Measurements from ENCODE around the gene CLASP2.
"Not testable (repeated sequence)": the region's sequence is repeated elsewhere in the genome, so short reads cannot be mapped to it uniquely, and the experiment has no call there.

CLASP2 gene

DNA sequence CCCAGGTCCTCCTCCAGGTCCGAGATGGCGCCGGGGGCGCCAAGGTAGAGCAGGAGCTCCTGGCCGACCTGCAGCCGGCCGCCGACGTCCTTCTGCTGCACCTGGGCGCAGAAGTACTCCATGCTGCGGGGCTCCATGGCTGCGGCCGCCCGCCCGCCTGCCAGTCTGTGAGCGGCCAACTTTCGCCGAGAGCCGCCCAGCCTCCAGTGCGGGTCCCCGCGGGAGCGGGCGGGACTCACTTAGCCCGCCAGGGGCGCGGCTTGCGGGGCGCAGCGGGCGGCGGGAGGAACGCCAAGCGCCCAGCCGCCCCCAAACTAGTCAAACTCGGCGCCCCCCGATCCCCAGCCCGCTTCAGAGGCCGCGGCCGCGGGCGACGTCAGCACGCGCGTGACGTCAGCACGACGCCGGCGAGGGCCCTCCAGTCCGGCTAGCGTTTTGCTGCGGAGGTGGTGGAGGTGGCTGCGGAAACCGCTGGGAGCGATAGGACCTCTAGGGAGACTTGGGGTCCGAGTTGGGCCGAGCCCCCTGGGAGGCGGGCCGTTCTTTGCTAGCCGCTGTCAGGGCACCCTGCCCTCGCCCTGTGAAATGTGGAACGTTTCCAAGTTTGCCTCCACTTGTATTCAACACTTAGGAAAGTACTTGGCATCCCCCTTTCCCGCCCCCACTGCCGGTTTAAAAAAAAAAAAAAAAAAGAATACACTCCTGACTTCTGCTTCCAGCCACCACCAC is at the start of gene CLASP2:
Gene CLASP2, minus strand, starts transcription at position 389 of the 729 bp plus-strand sequence. Its CDS starts 252 bp downstream, at position 137.
- DNase-seq (ENCODE audit: low read depth): peak; percentile 68

DNA sequence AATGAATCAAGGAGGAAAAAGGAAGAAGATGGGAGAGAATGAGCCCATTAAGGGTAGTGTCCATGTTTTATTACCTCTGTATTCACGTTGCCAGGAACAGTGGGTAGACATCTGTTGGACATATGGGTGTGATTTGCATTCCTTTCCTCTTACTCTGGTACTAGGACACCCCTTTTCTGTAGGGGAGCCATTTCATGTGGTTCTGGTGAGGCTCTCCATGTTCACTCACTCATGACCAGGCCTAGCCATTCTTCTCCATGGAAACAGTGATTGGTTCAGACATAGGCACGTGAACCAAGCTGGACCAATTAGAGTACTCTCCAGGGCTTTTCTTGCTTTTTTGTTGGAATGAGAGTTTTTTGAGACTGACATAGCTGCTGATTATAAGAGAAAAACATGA is 40.8 kb upstream of the CLASP2 start:
- no peak for DNase-seq (ENCODE audit: low read depth)

DNA sequence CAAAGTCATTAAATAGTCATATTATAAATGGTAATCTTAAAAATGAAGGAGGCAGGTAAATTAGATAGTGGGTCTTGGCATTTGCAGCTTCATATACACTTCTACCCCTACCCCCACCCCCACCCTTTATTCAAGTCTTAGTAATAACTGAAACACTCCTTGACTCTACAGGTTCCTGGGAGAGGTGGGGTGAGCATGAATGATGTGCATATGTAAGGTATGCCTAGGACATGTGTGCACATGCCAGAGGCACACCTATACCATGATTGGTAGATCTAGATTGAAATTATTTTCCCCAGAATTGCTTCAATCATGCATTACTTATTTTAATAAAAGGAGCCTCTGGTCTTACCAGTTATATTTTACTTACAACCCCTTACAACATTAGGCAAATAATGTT is 40.2 kb upstream of the CLASP2 start:
- no peak for DNase-seq (ENCODE audit: low read depth)

DNA sequence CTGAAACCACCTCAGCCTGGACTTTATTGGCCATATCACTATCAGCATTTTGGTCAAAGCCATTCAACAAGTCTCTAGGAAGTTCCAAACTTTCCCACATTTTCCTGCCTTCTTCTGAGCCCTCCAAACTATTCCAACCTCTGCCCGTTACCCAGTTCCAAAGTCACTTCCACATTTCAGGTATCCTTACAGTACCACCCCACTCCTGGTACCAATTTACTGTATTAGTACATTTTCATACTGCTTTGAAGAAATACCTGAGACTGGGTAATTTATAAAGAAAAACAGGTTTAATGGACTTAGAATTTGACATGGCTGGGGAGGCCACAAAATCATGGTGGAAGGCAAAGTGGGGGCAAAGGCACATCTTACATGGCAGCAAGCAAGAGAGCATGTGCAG is 36.3 kb upstream of the CLASP2 start:
- DNase-seq (ENCODE audit: low read depth): not testable (repeated sequence)

DNA sequence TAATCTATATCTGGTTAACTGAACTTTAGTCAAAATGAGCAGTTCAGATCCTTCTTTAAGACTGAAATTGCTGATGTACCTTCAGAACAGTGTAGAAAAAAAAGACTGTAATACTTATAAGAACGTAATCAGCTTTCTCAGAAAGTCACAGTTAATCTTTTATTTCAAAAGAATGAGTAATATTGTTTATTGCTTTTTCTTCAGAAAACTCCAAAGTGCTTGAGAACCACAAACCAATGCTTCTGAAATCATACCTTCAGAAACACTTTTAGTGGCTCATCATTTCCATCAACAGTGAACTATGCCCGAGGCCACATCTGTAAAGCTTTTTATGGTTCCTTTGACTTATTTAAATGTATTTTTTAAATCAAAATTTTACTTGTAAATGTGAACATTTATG is 33.3 kb upstream of the CLASP2 start:
- no peak for DNase-seq (ENCODE audit: low read depth)

DNA sequence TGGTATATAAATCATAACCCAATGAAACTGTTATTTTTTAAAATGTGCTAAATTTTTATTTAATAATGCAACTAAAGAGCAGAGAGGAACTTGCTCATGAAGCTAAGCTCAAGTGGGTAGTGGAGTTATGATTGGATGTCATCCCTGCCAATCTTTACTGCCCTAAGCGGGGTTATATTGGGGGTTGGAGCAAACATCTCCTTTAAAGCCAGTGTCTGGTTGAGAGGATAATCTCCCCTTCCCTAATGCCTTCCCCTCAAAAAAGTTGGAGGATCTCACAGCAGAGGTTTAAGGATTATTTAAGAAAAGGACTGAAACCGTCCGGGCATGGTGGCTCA is 32.1 kb upstream of the CLASP2 start:
- DNase-seq (ENCODE audit: low read depth): no peak

DNA sequence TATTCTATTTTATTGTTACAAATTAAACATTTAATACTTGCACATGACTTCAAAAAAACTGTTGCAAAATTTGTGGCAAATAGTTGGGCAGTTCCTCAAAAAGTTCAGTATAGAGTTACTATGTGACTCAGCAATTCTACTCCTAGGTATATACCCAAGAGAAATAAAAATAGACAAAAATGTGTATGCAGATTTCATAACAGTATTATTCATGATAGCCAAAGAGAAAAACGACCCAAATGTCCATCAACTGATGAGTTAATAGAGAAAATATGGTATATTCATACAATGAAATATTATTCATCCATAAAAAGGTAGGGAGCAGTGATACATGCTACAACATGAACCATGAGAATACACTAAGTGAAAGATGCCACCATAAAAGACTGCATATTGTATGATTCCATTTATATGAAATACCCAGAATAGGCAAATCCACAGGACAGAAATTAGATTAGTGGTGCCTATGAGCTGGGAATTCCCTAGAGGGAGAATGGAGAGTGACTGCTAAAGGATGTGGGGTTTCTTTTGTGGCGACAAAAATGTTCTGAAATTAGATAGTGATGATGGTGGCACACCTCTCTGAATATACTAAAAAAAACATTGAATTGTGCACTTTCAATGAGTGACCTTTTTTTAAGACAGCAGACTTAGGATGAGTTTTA is 31.6 kb upstream of the CLASP2 start:
- DNase-seq (ENCODE audit: low read depth): no peak

DNA sequence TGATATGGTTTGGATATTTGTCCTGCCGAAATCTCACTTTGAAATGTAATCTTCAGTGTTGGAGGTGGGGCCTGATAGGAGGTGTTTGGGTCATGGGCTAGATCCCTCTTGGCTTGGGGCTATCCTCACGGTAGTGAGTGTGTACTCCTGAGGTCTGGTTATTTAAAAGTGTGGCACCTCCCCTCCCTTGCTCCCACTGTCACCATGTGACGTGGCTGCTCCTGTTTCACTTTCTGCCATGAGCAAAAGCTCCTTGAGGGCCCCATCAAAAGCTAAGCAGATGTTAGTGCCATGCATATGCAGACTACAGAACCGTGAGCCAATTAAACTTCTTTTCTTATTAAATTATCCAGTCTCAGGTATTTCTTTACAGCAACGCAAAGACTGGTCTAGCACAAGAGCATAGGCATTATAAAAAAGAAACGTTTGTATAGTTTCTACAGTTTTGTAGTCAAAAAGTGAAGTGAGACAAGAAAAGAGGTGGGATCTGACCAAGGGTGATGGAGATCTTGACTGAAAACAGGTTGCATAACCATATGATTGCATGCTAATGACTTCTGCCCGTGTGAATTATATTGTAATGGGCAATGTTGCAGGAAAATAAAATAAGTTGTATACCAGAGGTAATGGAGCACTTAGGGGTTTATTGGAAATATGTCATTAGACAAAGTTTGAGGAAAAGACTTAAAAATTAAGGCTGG is 28.5 kb upstream of the CLASP2 start:
- DNase-seq (ENCODE audit: low read depth): no peak

DNA sequence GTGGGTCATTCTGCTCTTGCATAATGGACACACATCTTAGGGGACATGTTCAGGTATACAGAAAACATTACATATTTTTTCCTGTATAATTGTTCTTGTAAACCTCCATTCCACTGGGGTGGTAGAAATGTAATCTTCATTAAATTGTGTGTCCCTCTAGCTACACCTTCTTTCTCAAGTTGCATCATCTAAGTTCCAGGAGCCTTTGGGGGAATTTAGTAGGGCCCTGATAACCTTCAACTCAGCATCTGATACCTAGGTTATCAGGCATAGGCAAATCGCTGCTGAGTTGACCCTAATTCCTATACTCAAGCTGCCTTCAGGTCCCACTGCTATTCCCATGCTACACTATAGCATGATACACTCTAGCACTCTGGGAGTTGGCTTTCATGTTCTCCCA is 19.1 kb upstream of the CLASP2 start:
- no peak for DNase-seq (ENCODE audit: low read depth)

DNA sequence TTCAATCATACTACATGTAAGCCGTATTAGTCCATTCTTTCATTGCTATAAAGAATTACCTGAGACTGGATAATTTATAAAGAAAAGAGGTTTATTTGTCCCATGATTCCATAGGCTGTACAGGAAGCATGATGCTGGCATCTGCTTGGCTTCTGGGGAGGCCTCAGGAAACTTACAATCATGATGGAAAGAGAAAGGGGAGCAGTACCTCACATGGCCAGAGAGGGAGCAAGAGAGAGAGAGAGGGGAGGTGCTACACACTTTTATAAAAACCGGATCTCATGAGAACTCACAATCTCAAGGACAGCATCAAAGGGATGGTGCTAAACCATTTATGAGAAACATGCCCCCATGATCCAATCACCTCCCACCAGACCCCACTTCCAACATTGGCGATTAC is 14.3 kb upstream of the CLASP2 start:
- no peak for DNase-seq (ENCODE audit: low read depth)

DNA sequence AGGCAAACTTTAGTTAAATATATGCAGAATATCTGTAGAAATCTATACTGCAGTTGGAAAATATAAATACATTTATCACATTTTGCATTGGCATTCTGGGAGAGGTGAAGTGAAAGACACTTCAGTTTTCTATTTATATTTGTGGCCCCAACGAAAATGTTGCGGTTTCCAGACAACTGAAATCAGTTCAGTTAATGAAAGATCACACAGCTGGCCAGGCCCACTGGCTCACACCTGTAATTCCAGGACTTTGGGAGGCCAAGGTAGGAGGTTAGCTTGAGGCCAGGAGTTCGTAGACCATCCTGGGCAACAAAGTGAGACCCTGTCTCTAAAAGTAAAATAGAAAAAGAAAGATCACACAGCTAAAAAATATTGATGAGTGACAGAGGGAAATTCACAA is 11.9 kb upstream of the CLASP2 start:
- DNase-seq (ENCODE audit: low read depth): no peak

DNA sequence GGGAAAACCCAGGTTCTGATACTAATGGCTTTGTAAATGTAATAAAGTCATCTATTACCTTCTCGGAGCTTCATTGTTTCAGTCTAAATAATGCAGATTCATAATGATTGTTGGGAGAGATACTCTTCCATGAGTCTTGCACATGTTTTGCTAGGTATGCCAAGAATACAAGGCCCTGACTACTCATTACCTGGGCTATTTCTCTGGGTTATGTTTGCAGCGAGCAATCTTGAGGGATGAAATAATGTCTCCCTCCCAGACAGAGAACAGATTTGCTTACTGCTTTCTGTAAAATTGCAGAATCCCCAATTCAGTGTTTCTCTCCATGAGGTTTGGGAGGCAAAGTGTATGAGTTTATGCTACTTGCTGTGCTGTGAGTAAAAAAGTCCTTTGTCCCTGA is 6.2 kb upstream of the CLASP2 start:
- no peak for DNase-seq (ENCODE audit: low read depth)

DNA sequence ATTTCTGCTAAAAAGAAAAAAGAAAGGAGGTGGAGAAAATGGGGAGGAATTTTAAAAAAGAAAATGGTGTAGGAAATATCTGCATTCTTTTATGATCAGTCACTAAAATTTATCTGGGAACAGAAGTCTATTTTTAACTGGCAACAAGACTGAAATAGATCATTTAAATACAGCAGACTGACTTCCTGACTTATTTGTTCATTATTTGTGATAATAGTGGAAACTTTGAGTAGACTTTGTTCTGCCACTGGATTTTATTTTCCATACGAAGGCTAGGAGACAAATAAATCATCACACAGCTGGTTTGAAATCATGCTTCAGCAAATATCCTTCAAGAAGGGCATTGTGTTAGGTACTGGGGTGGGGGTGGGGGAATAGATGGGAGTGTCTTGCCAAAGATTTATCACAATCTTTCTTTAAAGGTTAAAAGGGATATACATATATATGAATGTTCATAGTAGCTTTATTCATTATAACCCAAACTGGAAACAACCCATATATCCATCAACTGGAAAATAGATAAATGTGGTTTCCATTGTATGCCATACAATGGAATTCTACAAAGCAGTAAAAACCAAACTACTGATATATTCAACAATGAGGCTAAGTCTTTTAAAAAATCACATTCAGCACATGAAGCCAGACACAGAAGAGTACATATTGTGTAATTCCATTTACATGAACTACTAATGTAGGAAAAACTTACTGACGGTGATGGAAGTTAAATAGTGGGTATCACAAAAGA is 4.7 kb upstream of the CLASP2 start:
- no peak for DNase-seq (ENCODE audit: low read depth)

DNA sequence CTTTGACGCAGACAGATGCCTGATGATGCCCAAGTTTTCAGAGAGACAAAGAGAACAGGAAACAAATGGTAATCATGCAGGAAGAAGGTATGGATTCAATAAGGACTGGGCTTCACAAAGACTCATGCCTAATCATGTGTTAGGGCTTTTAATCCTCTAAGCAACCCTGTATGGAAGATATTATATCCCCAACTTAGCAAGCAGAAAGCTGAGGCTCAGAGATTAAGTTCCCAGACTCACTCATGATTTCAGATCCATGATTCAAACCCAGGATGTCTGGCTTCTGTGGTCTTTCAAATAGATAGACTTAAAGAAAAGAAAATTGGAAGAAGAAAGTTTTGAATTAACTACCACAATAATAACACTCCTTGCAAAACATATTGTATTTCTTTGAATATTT is 4.1 kb upstream of the CLASP2 start:
- DNase-seq (ENCODE audit: low read depth): no peak

DNA sequence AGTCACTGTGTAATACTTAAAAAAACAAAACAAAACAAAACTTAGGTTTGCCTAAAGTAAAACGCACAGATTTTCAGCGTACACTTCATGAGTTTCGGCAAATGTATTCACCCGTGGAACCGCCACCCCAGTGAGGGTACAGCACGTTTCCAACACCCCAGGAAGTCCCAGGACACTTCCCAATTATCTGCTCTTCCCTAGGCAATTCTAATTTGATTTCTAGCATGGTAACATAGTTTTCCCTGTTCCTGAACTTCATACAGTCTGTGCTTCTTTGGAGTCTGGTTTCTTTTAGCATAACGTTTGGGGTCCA is 497 bp upstream of the CLASP2 start:
- no peak for DNase-seq (ENCODE audit: low read depth)

DNA sequence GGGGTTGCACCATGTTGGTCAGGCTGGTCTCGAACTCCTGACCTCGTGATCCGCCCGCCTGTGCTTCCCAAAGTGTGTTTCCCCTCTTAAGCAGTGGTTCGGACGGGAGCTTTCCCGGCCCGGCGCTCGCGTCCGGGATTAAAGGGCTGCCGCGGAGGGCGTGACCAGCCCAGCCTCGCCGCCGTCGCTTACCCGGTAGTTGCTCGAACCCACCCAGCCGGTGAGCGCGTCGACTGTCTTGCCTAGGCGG is 513 bp downstream of the CLASP2 start:
- peak; percentile 31 for DNase-seq (ENCODE audit: low read depth)

DNA sequence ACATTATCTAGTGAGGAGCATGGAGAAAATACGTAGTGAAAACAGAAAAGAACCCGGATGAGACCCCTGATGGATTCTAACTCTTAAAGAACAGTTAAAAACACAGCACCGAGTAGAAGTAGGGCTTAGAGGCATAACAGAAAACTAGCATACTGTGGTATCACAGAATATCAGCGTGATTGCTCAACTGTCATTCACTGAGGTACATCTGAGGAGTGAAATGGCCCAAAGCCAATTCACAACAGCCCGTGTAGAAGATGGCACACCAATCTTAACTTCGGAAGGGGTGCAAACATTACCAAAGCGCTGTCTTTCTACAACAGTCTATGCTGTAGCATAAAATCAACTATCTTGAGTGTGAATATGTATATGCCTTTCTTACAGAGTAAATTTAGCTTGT is 1.8 kb downstream of the CLASP2 start:
- DNase-seq (ENCODE audit: low read depth): no peak

DNA sequence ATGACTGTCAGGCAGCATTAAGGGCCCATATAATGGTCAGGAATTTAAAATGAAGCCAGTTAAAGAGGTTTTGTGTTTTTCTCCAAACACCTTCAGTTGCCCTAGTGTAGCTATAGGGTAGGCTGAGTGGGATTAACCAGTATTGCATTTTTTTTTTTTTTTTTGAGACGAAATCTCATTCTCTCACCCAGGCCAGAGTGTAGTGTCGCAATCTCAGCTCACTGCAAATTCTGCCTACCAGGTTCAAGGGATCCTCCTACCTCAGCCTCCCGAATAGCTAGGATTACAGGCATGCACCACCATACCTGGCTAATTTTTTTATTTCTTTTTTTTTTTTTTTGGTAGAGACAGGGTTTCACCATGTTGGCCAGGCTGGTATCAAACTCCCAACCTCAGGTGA is 7.0 kb downstream of the CLASP2 start:
- no peak for DNase-seq (ENCODE audit: low read depth)

DNA sequence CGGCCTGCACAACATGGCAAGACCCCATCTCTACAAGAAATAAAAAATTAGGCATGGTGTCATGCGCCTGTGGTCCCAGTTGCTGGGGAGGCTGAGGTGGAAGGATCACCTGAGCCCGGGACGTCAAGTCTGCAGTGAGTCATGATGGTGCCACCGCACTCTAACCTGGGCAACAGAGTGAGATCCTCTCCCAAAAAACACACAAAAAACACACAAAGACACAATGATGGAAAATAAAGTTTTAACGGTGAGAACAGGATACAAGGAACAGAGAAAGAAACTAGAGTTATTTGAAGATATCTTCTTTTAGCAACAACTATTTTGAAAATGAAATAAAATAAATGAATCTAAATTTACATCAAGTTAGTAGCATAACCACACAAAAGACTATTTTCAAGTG is 12.0 kb downstream of the CLASP2 start:
- DNase-seq (ENCODE audit: low read depth): no peak

DNA sequence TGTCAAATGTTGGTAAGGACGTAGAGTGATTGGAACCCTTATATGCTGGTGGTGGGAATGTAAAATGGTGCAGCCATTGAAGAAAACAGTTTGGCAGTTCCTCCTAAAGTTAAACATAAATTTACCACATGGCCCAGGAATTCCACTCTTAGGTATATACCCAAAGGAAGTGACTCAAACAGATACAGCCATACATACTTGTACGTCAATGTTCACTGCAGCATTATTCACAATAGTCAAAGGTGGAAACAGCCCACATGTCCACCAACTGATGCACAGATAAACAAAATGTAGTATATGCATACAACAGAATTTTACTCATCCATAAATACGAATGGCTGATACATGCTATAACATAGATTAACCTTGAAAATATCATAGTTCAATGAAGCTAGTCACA is 13.2 kb downstream of the CLASP2 start:
- no peak for DNase-seq (ENCODE audit: low read depth)

DNA sequence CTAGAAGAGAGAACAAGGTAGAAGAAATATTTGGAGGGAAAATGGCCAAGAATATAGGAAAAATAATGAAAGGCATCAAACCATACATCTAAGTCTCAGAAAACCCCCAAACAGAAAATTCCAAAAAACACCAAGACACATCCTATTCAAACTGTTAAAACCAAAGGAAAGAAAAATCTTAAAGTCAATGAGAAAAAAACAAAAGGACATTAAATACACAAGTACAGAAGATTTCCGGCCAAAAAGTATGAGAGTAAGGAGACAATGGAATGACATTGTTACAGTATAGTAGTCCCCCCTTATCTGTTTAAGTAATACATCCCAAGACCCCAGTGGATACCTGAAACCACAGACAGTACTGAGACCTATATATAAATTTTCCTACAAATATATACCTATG is 18.8 kb downstream of the CLASP2 start:
- no peak for DNase-seq (ENCODE audit: low read depth)

DNA sequence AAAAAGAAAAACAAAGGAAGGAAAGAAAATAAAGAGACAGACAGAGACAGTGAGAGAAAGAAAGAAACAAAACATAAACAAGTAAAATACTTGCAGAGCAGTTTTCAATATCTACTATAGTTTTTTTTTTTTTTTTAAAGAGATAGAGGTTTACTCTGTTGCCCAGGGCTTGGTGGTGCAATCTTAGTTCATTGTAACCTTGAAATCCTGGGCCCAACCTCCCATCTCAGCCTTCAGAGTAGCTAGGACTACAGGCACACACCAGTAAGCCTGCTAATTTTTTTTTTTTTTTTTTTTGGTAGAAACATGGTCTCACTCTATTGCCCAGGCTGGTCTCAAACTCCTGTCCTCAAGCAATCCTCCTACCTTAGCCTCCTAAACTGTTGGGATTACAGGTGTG is 23.1 kb downstream of the CLASP2 start:
- no peak for DNase-seq (ENCODE audit: low read depth)

DNA sequence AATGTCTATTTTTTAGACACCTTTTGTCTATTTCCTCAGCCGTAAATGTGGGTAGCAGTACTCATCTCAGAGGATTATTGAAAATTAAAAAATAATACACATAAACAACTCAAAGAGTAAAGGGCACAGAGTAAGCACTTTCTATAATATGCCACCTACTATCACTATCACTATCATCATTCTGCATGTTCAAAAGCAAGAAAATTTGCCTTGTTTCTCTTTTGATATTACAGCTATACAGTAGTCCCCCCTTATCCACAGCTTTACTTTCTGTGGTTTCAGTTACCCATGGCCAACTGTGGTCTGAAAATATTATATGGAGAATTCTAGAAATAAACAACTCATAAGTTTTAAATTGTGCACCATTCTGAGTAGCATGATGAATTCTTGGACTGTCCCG is 27.7 kb downstream of the CLASP2 start:
- DNase-seq (ENCODE audit: low read depth): no peak
